Stimulated activated CD8-positive, alpha-beta memory T cell treated with anti-CD3 and anti-CD28 coated beads, Interleukin-7, amount 100 ng/mL, for 24 hours (primary cell): ENCODE results near the gene FBXW10.
"Not testable (repeated sequence)": the region's sequence is repeated elsewhere in the genome, so short reads cannot be mapped to it uniquely, and the experiment has no call there.

Experiments used
- DNase-seq: peaks from one replicate; pipeline ENCODE4 v3.0.0-alpha.2; 2020; ENCODE audit warnings: low read depth

The FBXW10 gene

GRCh38 chr17:18743699-18744421 lies at the start of gene FBXW10:
FBXW10 (plus strand) TSS chr17:18744054; CDS start chr17:18744245, 191 bp downstream.
- DNase-seq = not testable (repeated sequence)

- not testable (repeated sequence) for DNase-seq
Measured at GRCh38 chr17:18695143-18695542, 48.7 kb upstream of the FBXW10 start.

GRCh38 chr17:18698473-18699103 lies 45.3 kb upstream of the FBXW10 start:
- not testable (repeated sequence) for DNase-seq

- not testable (repeated sequence) for DNase-seq
Measured at GRCh38 chr17:18705955-18706354, 37.9 kb upstream of the FBXW10 start.

GRCh38 chr17:18708215-18708614 lies 35.6 kb upstream of the FBXW10 start:
- DNase-seq = not testable (repeated sequence)

- peak; percentile 38 for DNase-seq
Measured at GRCh38 chr17:18712354-18712999, 31.4 kb upstream of the FBXW10 start.

- not testable (repeated sequence) for DNase-seq
Measured at GRCh38 chr17:18718643-18719427, 25.0 kb upstream of the FBXW10 start.

- DNase-seq = not testable (repeated sequence)
Measured at GRCh38 chr17:18719428-18720110, 24.3 kb upstream of the FBXW10 start.

GRCh38 chr17:18721775-18722547 lies 21.9 kb upstream of the FBXW10 start:
- DNase-seq = not testable (repeated sequence)

- DNase-seq = not testable (repeated sequence)
Measured at GRCh38 chr17:18722612-18723011, 21.2 kb upstream of the FBXW10 start.

- not testable (repeated sequence) for DNase-seq
Measured at GRCh38 chr17:18723509-18723908, 20.3 kb upstream of the FBXW10 start.

GRCh38 chr17:18732438-18732837 lies 11.4 kb upstream of the FBXW10 start:
- DNase-seq = not testable (repeated sequence)

- not testable (repeated sequence) for DNase-seq
Measured at GRCh38 chr17:18733350-18733749, 10.5 kb upstream of the FBXW10 start.

- not testable (repeated sequence) for DNase-seq
Measured at GRCh38 chr17:18739616-18740391, 4.0 kb upstream of the FBXW10 start.

GRCh38 chr17:18741228-18741627 lies 2.6 kb upstream of the FBXW10 start:
- DNase-seq = not testable (repeated sequence)

- not testable (repeated sequence) for DNase-seq
Measured at GRCh38 chr17:18744726-18745125, 872 bp downstream of the FBXW10 start.

- DNase-seq = not testable (repeated sequence)
Measured at GRCh38 chr17:18746551-18746950, 2.7 kb downstream of the FBXW10 start.

- DNase-seq = not testable (repeated sequence)
Measured at GRCh38 chr17:18747501-18747900, 3.6 kb downstream of the FBXW10 start.

GRCh38 chr17:18750242-18750641 lies 6.4 kb downstream of the FBXW10 start:
- not testable (repeated sequence) for DNase-seq
